ENCODE data around the gene WWOX. TPM values are rescaled to one million over a fixed set of nuclear protein-coding genes. Genes with fewer than 3 reads are reported as not detected.

The WWOX gene
- total and polyA plus RNA-seq, 3 experiments from 2014 or later, result 17.2 to 18.6 (median 18.2) TPM

- Mint-ChIP-seq H3K27ac (no peak overlapping the region), H3K36me3 (peaks cover 0 to 7% (median 6%) of the 10 kb centered on the region in 3 donors), H3K4me1 (no peaks in the 10 kb centered on the region), H3K27me3 (no peaks in the 10 kb centered on the region), H3K9me3 (no peaks in the 10 kb centered on the region), H3K4me3 (no peak overlapping the region)
- Histone ChIP-seq H3K36me3 (ENCODE audit: insufficient read depth, low read length) (no peaks in the 10 kb centered on the region), H3K4me1 (ENCODE audit: insufficient read depth, low read length) (no peaks in the 10 kb centered on the region), H3K27me3 (ENCODE audit: insufficient read depth, low read length, poor library complexity, severe bottlenecking) (no peaks in the 10 kb centered on the region), H3K4me3 (ENCODE audit: low read length) (no peak overlapping the region), H3K27ac (ENCODE audit: low read depth, low read length) (no peak overlapping the region), H3K9me3 (ENCODE audit: low read length) (no peaks in the 10 kb centered on the region)
- POLR2A ChIA-PET, result no interaction called here
- CTCF ChIA-PET, result no interaction called here
- no peak for DNase-seq
Observed at GRCh38 chr16:78493573-78493972, 394.1 kb downstream of the WWOX start.

GRCh38 chr16:78494105-78494504 is 394.7 kb downstream of the WWOX start:
- H3K4me1 ChIP-seq (ENCODE audit: insufficient read depth, low read length), result no peaks in the 10 kb centered on the region
- H3K27me3 ChIP-seq (ENCODE audit: insufficient read depth, low read length, poor library complexity, severe bottlenecking), result no peaks in the 10 kb centered on the region
- no peaks in the 10 kb centered on the region for H3K27me3 Mint-ChIP-seq
- H3K9me3 Mint-ChIP-seq, result no peaks in the 10 kb centered on the region
- no peaks in the 10 kb centered on the region for H3K4me1 Mint-ChIP-seq
- ChIA-PET POLR2A (no interaction called here), CTCF (no interaction called here)
- H3K4me3 Mint-ChIP-seq, result no peak overlapping the region
- no peak overlapping the region for H3K27ac ChIP-seq (ENCODE audit: low read depth, low read length)
- H3K27ac Mint-ChIP-seq, result no peak overlapping the region
- H3K9me3 ChIP-seq (ENCODE audit: low read length), result no peaks in the 10 kb centered on the region
- peaks cover 0 to 7% (median 6%) of the 10 kb centered on the region in 3 donors for H3K36me3 Mint-ChIP-seq
- H3K36me3 ChIP-seq (ENCODE audit: insufficient read depth, low read length), result no peaks in the 10 kb centered on the region
- no peak for DNase-seq
- no peak overlapping the region for H3K4me3 ChIP-seq (ENCODE audit: low read length)

GRCh38 chr16:78494674-78495073 is 395.2 kb downstream of the WWOX start:
- H3K4me3 Mint-ChIP-seq, result no peak overlapping the region
- no peaks in the 10 kb centered on the region for H3K27me3 ChIP-seq (ENCODE audit: insufficient read depth, low read length, poor library complexity, severe bottlenecking)
- no peak for DNase-seq
- POLR2A ChIA-PET, result no interaction called here
- H3K36me3 ChIP-seq (ENCODE audit: insufficient read depth, low read length), result no peaks in the 10 kb centered on the region
- CTCF ChIA-PET, result no interaction called here
- H3K27ac Mint-ChIP-seq, result no peak overlapping the region
- H3K4me3 ChIP-seq (ENCODE audit: low read length), result no peak overlapping the region
- H3K36me3 Mint-ChIP-seq, result peaks cover 0 to 7% (median 6%) of the 10 kb centered on the region in 3 donors
- no peaks in the 10 kb centered on the region for H3K4me1 Mint-ChIP-seq
- no peaks in the 10 kb centered on the region for H3K9me3 ChIP-seq (ENCODE audit: low read length)
- no peaks in the 10 kb centered on the region for H3K4me1 ChIP-seq (ENCODE audit: insufficient read depth, low read length)
- no peaks in the 10 kb centered on the region for H3K9me3 Mint-ChIP-seq
- no peaks in the 10 kb centered on the region for H3K27me3 Mint-ChIP-seq
- no peak overlapping the region for H3K27ac ChIP-seq (ENCODE audit: low read depth, low read length)

- Mint-ChIP-seq H3K36me3 (peaks cover 0 to 6% (median 3%) of the 10 kb centered on the region in 3 donors), H3K9me3 (no peaks in the 10 kb centered on the region), H3K4me1 (no peaks in the 10 kb centered on the region), H3K4me3 (no peak overlapping the region), H3K27ac (no peak overlapping the region), H3K27me3 (no peaks in the 10 kb centered on the region)
- Histone ChIP-seq H3K4me3 (ENCODE audit: low read length) (no peak overlapping the region), H3K27ac (ENCODE audit: low read depth, low read length) (no peak overlapping the region), H3K9me3 (ENCODE audit: low read length) (no peaks in the 10 kb centered on the region), H3K36me3 (ENCODE audit: insufficient read depth, low read length) (no peaks in the 10 kb centered on the region), H3K27me3 (ENCODE audit: insufficient read depth, low read length, poor library complexity, severe bottlenecking) (no peaks in the 10 kb centered on the region), H3K4me1 (ENCODE audit: insufficient read depth, low read length) (no peaks in the 10 kb centered on the region)
- DNase-seq, result no peak
- CTCF ChIA-PET, result no interaction called here
- POLR2A ChIA-PET, result no interaction called here
Observed at GRCh38 chr16:78496189-78496588, 396.7 kb downstream of the WWOX start.

GRCh38 chr16:78499399-78499798 is 399.9 kb downstream of the WWOX start:
- CTCF ChIA-PET, result interaction anchor here (0.8 kb wide), 1 partner anchor 11 kb away, joined by 3 read pairs; no protein-coding TSS in a partner anchor
- Mint-ChIP-seq H3K4me3 (no peak overlapping the region), H3K4me1 (no peaks in the 10 kb centered on the region), H3K36me3 (no peaks in the 10 kb centered on the region), H3K27me3 (no peaks in the 10 kb centered on the region), H3K27ac (peak overlapping the region in 1 of 8 donors; percentile 69), H3K9me3 (no peaks in the 10 kb centered on the region)
- H3K36me3 ChIP-seq (ENCODE audit: insufficient read depth, low read length), result no peaks in the 10 kb centered on the region
- no peaks in the 10 kb centered on the region for H3K27me3 ChIP-seq (ENCODE audit: insufficient read depth, low read length, poor library complexity, severe bottlenecking)
- H3K9me3 ChIP-seq (ENCODE audit: low read length), result no peaks in the 10 kb centered on the region
- no peak overlapping the region for H3K4me3 ChIP-seq (ENCODE audit: low read length)
- no peak for DNase-seq
- POLR2A ChIA-PET, result no interaction called here
- H3K4me1 ChIP-seq (ENCODE audit: insufficient read depth, low read length), result no peaks in the 10 kb centered on the region
- H3K27ac ChIP-seq (ENCODE audit: low read depth, low read length), result no peak overlapping the region

- CTCF ChIA-PET, result interaction anchor here (0.7 to 1.1 kb wide), 2 partner anchors 260 to 270 kb away, joined by 3 read pairs; no protein-coding TSS in a partner anchor
- H3K4me3 Mint-ChIP-seq, result no peak overlapping the region
- no peaks in the 10 kb centered on the region for H3K27me3 ChIP-seq (ENCODE audit: insufficient read depth, low read length, poor library complexity, severe bottlenecking)
- POLR2A ChIA-PET, result no interaction called here
- H3K36me3 ChIP-seq (ENCODE audit: insufficient read depth, low read length), result no peaks in the 10 kb centered on the region
- no peaks in the 10 kb centered on the region for H3K4me1 ChIP-seq (ENCODE audit: insufficient read depth, low read length)
- H3K4me3 ChIP-seq (ENCODE audit: low read length), result no peak overlapping the region
- no peaks in the 10 kb centered on the region for H3K27me3 Mint-ChIP-seq
- H3K9me3 ChIP-seq (ENCODE audit: low read length), result no peaks in the 10 kb centered on the region
- DNase-seq, result no peak
- no peaks in the 10 kb centered on the region for H3K9me3 Mint-ChIP-seq
- no peaks in the 10 kb centered on the region for H3K36me3 Mint-ChIP-seq
- no peak overlapping the region for H3K27ac Mint-ChIP-seq
- no peaks in the 10 kb centered on the region for H3K4me1 Mint-ChIP-seq
- no peak overlapping the region for H3K27ac ChIP-seq (ENCODE audit: low read depth, low read length)
Observed at GRCh38 chr16:78500659-78501270, 401.3 kb downstream of the WWOX start.

GRCh38 chr16:78501744-78502143 is 402.3 kb downstream of the WWOX start:
- no peak overlapping the region for H3K27ac Mint-ChIP-seq
- no peak overlapping the region for H3K4me3 Mint-ChIP-seq
- ChIA-PET POLR2A (no interaction called here), CTCF (interaction anchor here (1.1 kb wide), 1 partner anchor 259 kb away, joined by 3 read pairs; no protein-coding TSS in a partner anchor)
- H3K36me3 Mint-ChIP-seq, result no peaks in the 10 kb centered on the region
- Histone ChIP-seq H3K9me3 (ENCODE audit: low read length) (no peaks in the 10 kb centered on the region), H3K27me3 (ENCODE audit: insufficient read depth, low read length, poor library complexity, severe bottlenecking) (no peaks in the 10 kb centered on the region), H3K36me3 (ENCODE audit: insufficient read depth, low read length) (no peaks in the 10 kb centered on the region), H3K4me1 (ENCODE audit: insufficient read depth, low read length) (no peaks in the 10 kb centered on the region), H3K4me3 (ENCODE audit: low read length) (no peak overlapping the region), H3K27ac (ENCODE audit: low read depth, low read length) (no peak overlapping the region)
- no peaks in the 10 kb centered on the region for H3K4me1 Mint-ChIP-seq
- DNase-seq, result no peak
- no peaks in the 10 kb centered on the region for H3K9me3 Mint-ChIP-seq
- no peaks in the 10 kb centered on the region for H3K27me3 Mint-ChIP-seq

- Histone ChIP-seq H3K27me3 (ENCODE audit: insufficient read depth, low read length, poor library complexity, severe bottlenecking) (no peaks in the 10 kb centered on the region), H3K4me3 (ENCODE audit: low read length) (no peak overlapping the region), H3K27ac (ENCODE audit: low read depth, low read length) (no peak overlapping the region), H3K9me3 (ENCODE audit: low read length) (no peaks in the 10 kb centered on the region), H3K4me1 (ENCODE audit: insufficient read depth, low read length) (no peaks in the 10 kb centered on the region), H3K36me3 (ENCODE audit: insufficient read depth, low read length) (no peaks in the 10 kb centered on the region)
- Mint-ChIP-seq H3K4me1 (no peaks in the 10 kb centered on the region), H3K4me3 (no peak overlapping the region), H3K27me3 (no peaks in the 10 kb centered on the region), H3K27ac (no peak overlapping the region), H3K36me3 (no peaks in the 10 kb centered on the region), H3K9me3 (no peaks in the 10 kb centered on the region)
- DNase-seq, result no peak
- ChIA-PET CTCF (no interaction called here), POLR2A (no interaction called here)
Observed at GRCh38 chr16:78502812-78503350, 403.4 kb downstream of the WWOX start.
